ENCODE data around the gene THUMPD2.

THUMPD2 gene

GRCh38 chr2:39778775-39779340, at the start of gene THUMPD2:
THUMPD2 (minus strand) TSS chr2:39779258; CDS start chr2:39779239, 19 bp downstream.
- TF ChIP-seq CTCF (IDR thresholded peaks at IDR 0.05; ENCODE audit: extremely low read depth, missing control alignments) = no peak
- DNase-seq (ENCODE audit: low spot score) = peak; percentile 84

- no peak for DNase-seq (ENCODE audit: low spot score)
- no peak for TF ChIP-seq CTCF (IDR thresholded peaks at IDR 0.05; ENCODE audit: extremely low read depth, missing control alignments)
These were observed 42.8 kb upstream of the THUMPD2 start for GRCh38 chr2:39821871-39822270.

- TF ChIP-seq CTCF (IDR thresholded peaks at IDR 0.05; ENCODE audit: extremely low read depth, missing control alignments) = no peak
- no peak for DNase-seq (ENCODE audit: low spot score)
These were observed 37.8 kb upstream of the THUMPD2 start for GRCh38 chr2:39816845-39817244.

- DNase-seq (ENCODE audit: low spot score) = no peak
- TF ChIP-seq CTCF (IDR thresholded peaks at IDR 0.05; ENCODE audit: extremely low read depth, missing control alignments) = no peak
These were observed 37.4 kb upstream of the THUMPD2 start for GRCh38 chr2:39816428-39816827.

- TF ChIP-seq CTCF (IDR thresholded peaks at IDR 0.05; ENCODE audit: extremely low read depth, missing control alignments) = no peak
- no peak for DNase-seq (ENCODE audit: low spot score)
These were observed 27.0 kb upstream of the THUMPD2 start for GRCh38 chr2:39805936-39806608.

- no peak for DNase-seq (ENCODE audit: low spot score)
- no peak for TF ChIP-seq CTCF (IDR thresholded peaks at IDR 0.05; ENCODE audit: extremely low read depth, missing control alignments)
These were observed 24.8 kb upstream of the THUMPD2 start for GRCh38 chr2:39803839-39804238.

- no peak for TF ChIP-seq CTCF (IDR thresholded peaks at IDR 0.05; ENCODE audit: extremely low read depth, missing control alignments)
- no peak for DNase-seq (ENCODE audit: low spot score)
These were observed 21.7 kb upstream of the THUMPD2 start for GRCh38 chr2:39800752-39801151.
